GM12878 (cell line): ENCODE results near the gene WASF1. TPM values are rescaled to one million over a fixed set of nuclear protein-coding genes. Genes with fewer than 3 reads are reported as not detected.

ENCODE experiments used
- ATAC-seq: fragments of 200-7000 bp; cut with Tn5 transposase; 3 replicates; pipeline ENCODE4 v1.9.1; 2020; ENCODE audit warnings: mild to moderate bottlenecking, moderate library complexity
- BruUV-seq: library from RNA; stranded (reverse); fragments of 400-500 nt; replicated peaks from 2 replicates; lab custom pipeline; 2021; lab: Mats Ljungman, UMichigan
- CTCF ChIA-PET: fragments of 300-600 bp; sonication (Branson Sonifier 250); formaldehyde crosslinking; extraction: SDS; loops from one replicate; lab custom pipeline; 2021; ENCODE audit warnings: inconsistent platforms; lab: Yijun Ruan, JAX
- POLR2A ChIA-PET: fragments of 350-600 bp; formaldehyde crosslinking; extraction: SDS; loops from one replicate; lab custom pipeline; 2021; ENCODE audit warnings: inconsistent platforms; lab: Charles Lee
- RAD21 ChIA-PET: fragments of 300-600 bp; sonication (Branson Sonifier 250); formaldehyde crosslinking; loops from one replicate; lab custom pipeline; 2023; ENCODE audit warnings: antibody characterized with exemption; ENCODE audit not compliant: unreplicated experiment; lab: Charles Lee
- SMC1A ChIA-PET: fragments of 300-600 bp; sonication (Branson Sonifier 250); formaldehyde crosslinking; loops from one replicate; lab custom pipeline; 2023; ENCODE audit not compliant: unreplicated experiment, uncharacterized antibody; lab: Charles Lee
- DNase-seq: peaks from one replicate; pipeline ENCODE4 v3.0.0-alpha.2; 2011; ENCODE audit warnings: low read depth, low spot score
- FAIRE-seq: peaks from 3 replicates; lab custom pipeline; 2011; peaks lifted over from hg19 to GRCh38; lab: Jason Lieb, UNC
- H2AFZ ChIP-seq: 2 replicates; pipeline ENCODE4 v1.6.0; 2011; ENCODE audit warnings: low read depth, low read length, control low read depth; ENCODE audit not compliant: control insufficient read depth
- H3K27ac ChIP-seq: 2 replicates; pipeline ENCODE4 v1.5.1; 2011; ENCODE audit warnings: control low read depth; ENCODE audit not compliant: control insufficient read depth, insufficient read depth
- H3K27me3 ChIP-seq, 2 experiments: replicated peaks in 1 of 2; 2 replicates each; pipeline versions ENCODE4 v1.6.0 to v1.6.1; 2011; ENCODE audit warnings: low read length in 1 of 2; ENCODE audit not compliant: control insufficient read depth in 2 of 2, insufficient read depth in 2 of 2
- H3K36me3 ChIP-seq, 2 experiments: 2 replicates each; pipeline ENCODE4 v1.5.1; 2011; ENCODE audit warnings: low read length in 1 of 2; ENCODE audit not compliant: control insufficient read depth in 2 of 2, insufficient read depth in 2 of 2
- H3K4me1 ChIP-seq: 2 replicates; pipeline ENCODE4 v1.6.1; 2011; ENCODE audit warnings: mild to moderate bottlenecking, low read length, moderate library complexity, mixed read lengths; ENCODE audit not compliant: control insufficient read depth, insufficient read depth
- H3K4me2 ChIP-seq: 2 replicates; pipeline ENCODE4 v1.6.0; 2011; ENCODE audit warnings: control low read depth; ENCODE audit not compliant: control insufficient read depth, insufficient read depth
- H3K4me3 ChIP-seq: fragments of 200-600 bp; sonication (generic); 2 replicates; pipeline ENCODE4 v1.5.1; 2016
- H3K79me2 ChIP-seq: 2 replicates; pipeline ENCODE4 v1.6.0; 2011; ENCODE audit warnings: low read length; ENCODE audit not compliant: control insufficient read depth, insufficient read depth
- H3K9ac ChIP-seq: 2 replicates; pipeline ENCODE4 v1.8.0; 2011; ENCODE audit warnings: low read length, control low read depth, mixed read lengths; ENCODE audit not compliant: control insufficient read depth, insufficient read depth
- H3K9me3 ChIP-seq: replicated peaks from 3 replicates; pipeline ENCODE4 v1.5.1; 2011; ENCODE audit warnings: mild to moderate bottlenecking, low read length; ENCODE audit not compliant: control insufficient read depth, insufficient read depth
- H4K20me1 ChIP-seq: 2 replicates; pipeline ENCODE4 v1.6.0; 2011; ENCODE audit not compliant: control insufficient read depth, insufficient read depth
- BMI1 ChIP-seq: fragments of 450-650 bp; IDR thresholded peaks from 2 replicates; pipeline ENCODE4 v1.6.1; 2016; ENCODE audit warnings: mild to moderate bottlenecking, moderate library complexity, borderline replicate concordance
- CBX5 ChIP-seq: sonication (generic); IDR thresholded peaks from 2 replicates; pipeline ENCODE4 v1.6.1; 2016; ENCODE audit warnings: low read depth, moderate library complexity, mild to moderate bottlenecking, inconsistent platforms
- CREB1 ChIP-seq: IDR thresholded peaks from 2 replicates; pipeline ENCODE4 v1.6.1; 2012; ENCODE audit warnings: low read depth, mild to moderate bottlenecking, inconsistent platforms
- ESRRA ChIP-seq: IDR thresholded peaks from 2 replicates; pipeline ENCODE4 v1.6.1; 2012; ENCODE audit warnings: mild to moderate bottlenecking, low read length, improper control_type of control experiment
- FOXK2 ChIP-seq: fragments of 450-650 bp; IDR thresholded peaks from 2 replicates; pipeline ENCODE4 v1.6.1; 2017; ENCODE audit warnings: mild to moderate bottlenecking, moderate library complexity
- MEF2A ChIP-seq: IDR thresholded peaks from 2 replicates; pipeline ENCODE4 v1.6.1; 2011; ENCODE audit warnings: low read depth, mild to moderate bottlenecking, low read length, moderate library complexity; ENCODE audit not compliant: insufficient read depth
- MEF2B ChIP-seq: fragments of 450-650 bp; IDR thresholded peaks from 2 replicates; pipeline ENCODE4 v1.6.1; 2018; ENCODE audit warnings: mild to moderate bottlenecking, moderate library complexity; ENCODE audit not compliant: partially characterized antibody, poor library complexity, severe bottlenecking
- MTA2 ChIP-seq: fragments of 450-650 bp; IDR thresholded peaks from 2 replicates; pipeline ENCODE4 v1.6.1; 2016; ENCODE audit warnings: low read depth, mild to moderate bottlenecking, moderate library complexity
- NFIC ChIP-seq: IDR thresholded peaks from 2 replicates; pipeline ENCODE4 v1.6.1; 2012; ENCODE audit warnings: low read depth, mild to moderate bottlenecking, inconsistent platforms, low read length, moderate library complexity
- RAD51 ChIP-seq: fragments of 450-650 bp; IDR thresholded peaks from 2 replicates; pipeline ENCODE4 v1.6.1; 2016; ENCODE audit warnings: moderate library complexity, mild to moderate bottlenecking, inconsistent platforms
- RB1 ChIP-seq: fragments of 450-650 bp; formaldehyde crosslinking; IDR thresholded peaks from 2 replicates; pipeline ENCODE4 v1.6.1; 2017; ENCODE audit warnings: mild to moderate bottlenecking, borderline replicate concordance
- SMC3 ChIP-seq: IDR thresholded peaks from 2 replicates; pipeline ENCODE4 v1.6.1; 2011; ENCODE audit warnings: low read length, improper control_type of control experiment, borderline replicate concordance
- SUZ12 ChIP-seq: fragments of 200-600 bp; sonication (generic); IDR thresholded peaks from one replicate; pipeline ENCODE4 v1.6.1; 2018; ENCODE audit warnings: antibody characterized with exemption, mild to moderate bottlenecking; ENCODE audit not compliant: unreplicated experiment
- ZNF217 ChIP-seq: fragments of 450-650 bp; IDR thresholded peaks from 2 replicates; pipeline ENCODE4 v1.6.1; 2017; ENCODE audit warnings: antibody characterized with exemption, mild to moderate bottlenecking
- WGBS: methylation state at CpG from one replicate; pipeline ENCODE4 v1.1.6; 2016; ENCODE audit warnings: low lambda C conversion rate; ENCODE audit not compliant: insufficient replicate concordance, insufficient coverage; ENCODE audit errors: missing lambda C conversion rate; 5-methylcytosine and 5-hydroxymethylcytosine counted together
- in situ Hi-C: fragments of 300-500 bp; cut with MboI; formaldehyde crosslinking; loops from 9 replicates; pipeline ENCODE4 v1.14.3; 2018; ENCODE audit warnings: mixed read lengths
- intact Hi-C: fragments of 100-400 bp; cut with micrococcal nuclease; formaldehyde crosslinking; loops from one replicate; pipeline ENCODE4 v1.14.2; 2022; ENCODE audit not compliant: unreplicated experiment
- polyA plus RNA-seq, 11 experiments: library from polyadenylated mRNA; depleted of rRNA in 4 of 11; unstranded in 6 of 11; stranded (reverse) in 5 of 11; fragments of >200 nt; fragmentation: Nextera tagmentation in 4 of 11; fragmentation: Illumina TruSeq in 1 of 11; extraction: Ambion mirVana in 4 of 11; extraction: Trizol in 1 of 11; gene quantifications; 1 replicate in 1 of 11; 2 replicates in 10 of 11; pipeline versions ENCODE4 v1.2.1 to v1.2.3, GENCODE V29; 2011 to 2016; ENCODE audit warnings: inconsistent platforms in 2 of 11, missing spikeins in 2 of 11, low read depth in 1 of 11
- total RNA-seq, 4 experiments: library from RNA; depleted of rRNA in 3 of 4; stranded (reverse); fragments of >200 nt in 3 of 4; fragmentation: Illumina TruSeq in 1 of 4; extraction: Trizol in 1 of 4; gene quantifications; 2 replicates each; pipeline versions ENCODE4 v1.2.1 to v1.2.3, GENCODE V29; 2013 to 2021
- TF ChIP-seq, protein P1 (sequence below): IDR thresholded peaks from 2 replicates; pipeline ENCODE4 v1.6.1; 2011; ENCODE audit warnings: low read depth, low read length, improper control_type of control experiment, borderline replicate concordance
- TF ChIP-seq, protein P2 (sequence below): fragments of 450-650 bp; IDR thresholded peaks from 2 replicates; pipeline ENCODE4 v1.6.1; 2017; ENCODE audit warnings: mild to moderate bottlenecking, moderate library complexity

The WASF1 gene
- total and polyA plus RNA-seq, 10 of the 15 experiments (the other 5 are each of a cell fraction or from before 2014, with no cell fraction given): 1.3 to 10.2 (median 4.5) TPM

DNA sequence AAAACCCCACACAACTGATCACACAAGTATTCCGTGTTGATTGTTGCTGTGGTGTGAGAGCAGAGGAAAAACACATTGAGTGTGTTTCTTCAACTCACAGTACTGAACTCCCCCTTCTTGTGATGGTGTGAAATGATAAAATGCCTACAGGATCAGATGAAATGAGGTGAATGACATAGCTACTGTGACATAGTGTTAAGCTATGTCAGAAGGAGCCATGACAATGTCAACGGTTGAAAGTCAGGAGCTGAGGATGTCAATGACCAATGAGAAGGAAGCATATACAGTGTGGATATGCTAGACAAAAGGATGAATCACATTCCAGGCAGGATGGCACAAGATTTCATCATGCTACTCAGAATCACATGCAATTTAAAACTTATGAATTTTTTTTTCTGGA is 38.8 kb downstream of the WASF1 start:
- RAD21 ChIA-PET: no interaction called here

GRCh38 chr6:110139052-110139451 is 40.4 kb downstream of the WASF1 start:
- no peaks in the 10 kb centered on the region for H3K27me3 ChIP-seq
- no TSS peak for BruUV-seq
- no peak overlapping the region for H3K27ac ChIP-seq
- no peak overlapping the region for H2AFZ ChIP-seq
- ATAC-seq (no peak), FAIRE-seq (no peak), DNase-seq (no peak)
- ChIA-PET CTCF (no interaction called here), POLR2A (no interaction called here), RAD21 (no interaction called here), SMC1A (no interaction called here)
- H3K79me2 ChIP-seq: no peaks in the 10 kb centered on the region
- H3K4me2 ChIP-seq: no peak overlapping the region
- H3K4me3 ChIP-seq: no peak overlapping the region
- H3K9ac ChIP-seq: no peak overlapping the region
- WGBS: 88% methylated on average over 7 of the region's 9 CpGs
- H3K9me3 ChIP-seq: no peaks in the 10 kb centered on the region; the same call in 2 of the 3 replicates
- no peaks in the 10 kb centered on the region for H3K36me3 ChIP-seq
- in situ Hi-C loops (no loop called here), intact Hi-C loops (no loop called here)
- no peaks in the 10 kb centered on the region for H3K4me1 ChIP-seq
- H4K20me1 ChIP-seq: no peaks in the 10 kb centered on the region
- TF ChIP-seq RB1 (no peak), NFIC (no peak), BMI1 (no peak), SUZ12 (no peak), ZNF217 (no peak), MEF2B (no peak), FOXK2 (no peak)
- TF ChIP-seq, protein P1, sequence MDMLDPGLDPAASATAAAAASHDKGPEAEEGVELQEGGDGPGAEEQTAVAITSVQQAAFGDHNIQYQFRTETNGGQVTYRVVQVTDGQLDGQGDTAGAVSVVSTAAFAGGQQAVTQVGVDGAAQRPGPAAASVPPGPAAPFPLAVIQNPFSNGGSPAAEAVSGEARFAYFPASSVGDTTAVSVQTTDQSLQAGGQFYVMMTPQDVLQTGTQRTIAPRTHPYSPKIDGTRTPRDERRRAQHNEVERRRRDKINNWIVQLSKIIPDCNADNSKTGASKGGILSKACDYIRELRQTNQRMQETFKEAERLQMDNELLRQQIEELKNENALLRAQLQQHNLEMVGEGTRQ: no peak
- TF ChIP-seq, protein P2, sequence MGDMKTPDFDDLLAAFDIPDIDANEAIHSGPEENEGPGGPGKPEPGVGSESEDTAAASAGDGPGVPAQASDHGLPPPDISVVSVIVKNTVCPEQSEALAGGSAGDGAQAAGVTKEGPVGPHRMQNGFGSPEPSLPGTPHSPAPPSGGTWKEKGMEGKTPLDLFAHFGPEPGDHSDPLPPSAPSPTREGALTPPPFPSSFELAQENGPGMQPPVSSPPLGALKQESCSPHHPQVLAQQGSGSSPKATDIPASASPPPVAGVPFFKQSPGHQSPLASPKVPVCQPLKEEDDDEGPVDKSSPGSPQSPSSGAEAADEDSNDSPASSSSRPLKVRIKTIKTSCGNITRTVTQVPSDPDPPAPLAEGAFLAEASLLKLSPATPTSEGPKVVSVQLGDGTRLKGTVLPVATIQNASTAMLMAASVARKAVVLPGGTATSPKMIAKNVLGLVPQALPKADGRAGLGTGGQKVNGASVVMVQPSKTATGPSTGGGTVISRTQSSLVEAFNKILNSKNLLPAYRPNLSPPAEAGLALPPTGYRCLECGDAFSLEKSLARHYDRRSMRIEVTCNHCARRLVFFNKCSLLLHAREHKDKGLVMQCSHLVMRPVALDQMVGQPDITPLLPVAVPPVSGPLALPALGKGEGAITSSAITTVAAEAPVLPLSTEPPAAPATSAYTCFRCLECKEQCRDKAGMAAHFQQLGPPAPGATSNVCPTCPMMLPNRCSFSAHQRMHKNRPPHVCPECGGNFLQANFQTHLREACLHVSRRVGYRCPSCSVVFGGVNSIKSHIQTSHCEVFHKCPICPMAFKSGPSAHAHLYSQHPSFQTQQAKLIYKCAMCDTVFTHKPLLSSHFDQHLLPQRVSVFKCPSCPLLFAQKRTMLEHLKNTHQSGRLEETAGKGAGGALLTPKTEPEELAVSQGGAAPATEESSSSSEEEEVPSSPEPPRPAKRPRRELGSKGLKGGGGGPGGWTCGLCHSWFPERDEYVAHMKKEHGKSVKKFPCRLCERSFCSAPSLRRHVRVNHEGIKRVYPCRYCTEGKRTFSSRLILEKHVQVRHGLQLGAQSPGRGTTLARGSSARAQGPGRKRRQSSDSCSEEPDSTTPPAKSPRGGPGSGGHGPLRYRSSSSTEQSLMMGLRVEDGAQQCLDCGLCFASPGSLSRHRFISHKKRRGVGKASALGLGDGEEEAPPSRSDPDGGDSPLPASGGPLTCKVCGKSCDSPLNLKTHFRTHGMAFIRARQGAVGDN: no peak

More for the DNA sequence above, 38.8 kb downstream of the WASF1 start:
- intact Hi-C loops: no loop called here
- H3K4me3 ChIP-seq: no peak overlapping the region
- no peak overlapping the region for H3K4me2 ChIP-seq
- no peaks in the 10 kb centered on the region for H3K79me2 ChIP-seq
- no peak overlapping the region for H2AFZ ChIP-seq
- ChIA-PET POLR2A (no interaction called here), CTCF (no interaction called here), SMC1A (no interaction called here)
- no peak overlapping the region for H3K27ac ChIP-seq
- no TSS peak for BruUV-seq
- in situ Hi-C loops: no loop called here
- H3K4me1 ChIP-seq: no peaks in the 10 kb centered on the region
- H3K36me3 ChIP-seq: no peaks in the 10 kb centered on the region
- no peaks in the 10 kb centered on the region; the same call in 2 of the 3 replicates for H3K9me3 ChIP-seq
- H4K20me1 ChIP-seq: no peaks in the 10 kb centered on the region
- ATAC-seq (no peak), DNase-seq (no peak), FAIRE-seq (no peak)
- no peak overlapping the region for H3K9ac ChIP-seq
- 59% methylated on average over 2 of the region's 2 CpGs for WGBS
- H3K27me3 ChIP-seq: no peaks in the 10 kb centered on the region
- TF ChIP-seq CBX5 (no peak), CREB1 (no peak), RAD51 (no peak), SMC3 (no peak), SUZ12 (no peak), ESRRA (no peak), MTA2 (no peak), MEF2A (no peak)
